ENCODE results near the gene VRK1. TPM values are rescaled to one million over a fixed set of nuclear protein-coding genes. Genes with fewer than 3 reads are reported as not detected.

The VRK1 gene
- polyA plus RNA-seq, 1 experiment, result 8.3 TPM

DNA sequence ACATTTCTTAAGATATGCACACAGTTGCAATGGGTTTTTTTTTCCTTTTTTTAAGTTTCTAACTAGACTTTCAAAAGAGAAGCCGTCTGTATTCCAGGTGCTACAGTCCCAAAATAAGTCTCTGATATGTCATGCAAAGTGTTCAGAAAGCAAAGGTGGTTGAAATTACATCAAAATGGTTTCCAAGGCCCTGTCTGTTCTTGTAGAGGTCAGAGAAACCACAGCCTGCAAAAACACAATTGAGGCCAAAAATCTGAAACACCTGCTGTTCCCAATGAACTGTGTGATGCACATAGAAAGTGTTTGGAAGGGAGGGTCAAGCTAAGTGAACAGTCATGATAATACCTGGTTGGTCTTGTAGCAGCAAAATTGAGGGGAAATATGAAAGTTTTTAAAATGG, 91.0 kb downstream of the VRK1 start:
- H3K9me3 ChIP-seq (ENCODE audit: control insufficient read depth, insufficient read depth, low read length), result no peaks in the 10 kb centered on the region
- no peak overlapping the region for H3K4me3 ChIP-seq (ENCODE audit: low read depth, low read length)
- ChIA-PET POLR2A (no interaction called here), CTCF (no interaction called here)
- no peak for DNase-seq (ENCODE audit: low read depth, low spot score)
- no peak overlapping the region for H3K27ac ChIP-seq (ENCODE audit: low read depth, low read length)
- TF ChIP-seq, protein P1, sequence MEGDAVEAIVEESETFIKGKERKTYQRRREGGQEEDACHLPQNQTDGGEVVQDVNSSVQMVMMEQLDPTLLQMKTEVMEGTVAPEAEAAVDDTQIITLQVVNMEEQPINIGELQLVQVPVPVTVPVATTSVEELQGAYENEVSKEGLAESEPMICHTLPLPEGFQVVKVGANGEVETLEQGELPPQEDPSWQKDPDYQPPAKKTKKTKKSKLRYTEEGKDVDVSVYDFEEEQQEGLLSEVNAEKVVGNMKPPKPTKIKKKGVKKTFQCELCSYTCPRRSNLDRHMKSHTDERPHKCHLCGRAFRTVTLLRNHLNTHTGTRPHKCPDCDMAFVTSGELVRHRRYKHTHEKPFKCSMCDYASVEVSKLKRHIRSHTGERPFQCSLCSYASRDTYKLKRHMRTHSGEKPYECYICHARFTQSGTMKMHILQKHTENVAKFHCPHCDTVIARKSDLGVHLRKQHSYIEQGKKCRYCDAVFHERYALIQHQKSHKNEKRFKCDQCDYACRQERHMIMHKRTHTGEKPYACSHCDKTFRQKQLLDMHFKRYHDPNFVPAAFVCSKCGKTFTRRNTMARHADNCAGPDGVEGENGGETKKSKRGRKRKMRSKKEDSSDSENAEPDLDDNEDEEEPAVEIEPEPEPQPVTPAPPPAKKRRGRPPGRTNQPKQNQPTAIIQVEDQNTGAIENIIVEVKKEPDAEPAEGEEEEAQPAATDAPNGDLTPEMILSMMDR (IDR thresholded peaks at IDR 0.05; ENCODE audit: low read depth, low read length), result no peak
- no peaks in the 10 kb centered on the region for H3K27me3 ChIP-seq (ENCODE audit: control insufficient read depth, insufficient read depth, low read length)

DNA sequence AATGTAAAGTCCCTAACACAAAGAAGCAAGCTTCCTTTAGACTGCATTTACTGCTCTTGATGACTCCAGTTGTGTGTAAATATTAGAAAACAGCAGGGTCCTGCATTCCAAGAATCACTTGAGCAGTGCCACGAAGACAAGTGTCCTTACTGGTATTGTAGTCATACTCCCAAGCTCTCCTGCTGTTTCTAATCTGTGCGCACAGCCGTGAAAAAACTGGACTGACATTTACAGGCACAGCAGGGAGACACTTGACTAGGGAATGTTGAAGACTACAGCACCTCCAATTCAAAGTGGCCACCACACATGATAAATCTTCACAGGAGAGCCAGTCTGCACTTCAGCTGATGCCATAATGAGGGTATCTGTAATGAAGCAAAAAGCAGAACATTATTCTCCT, 91.4 kb downstream of the VRK1 start:
- H3K27ac ChIP-seq (ENCODE audit: low read depth, low read length), result no peak overlapping the region
- ChIA-PET CTCF (interaction anchor here (1.0 kb wide), 1 partner anchor 12 kb away, joined by 3 read pairs; no protein-coding TSS in a partner anchor), POLR2A (no interaction called here)
- DNase-seq (ENCODE audit: low read depth, low spot score), result no peak
- H3K4me3 ChIP-seq (ENCODE audit: low read depth, low read length), result no peak overlapping the region
- H3K9me3 ChIP-seq (ENCODE audit: control insufficient read depth, insufficient read depth, low read length), result no peaks in the 10 kb centered on the region
- TF ChIP-seq, protein P1 (IDR thresholded peaks at IDR 0.05; ENCODE audit: low read depth, low read length), result no peak
- no peaks in the 10 kb centered on the region for H3K27me3 ChIP-seq (ENCODE audit: control insufficient read depth, insufficient read depth, low read length)

DNA sequence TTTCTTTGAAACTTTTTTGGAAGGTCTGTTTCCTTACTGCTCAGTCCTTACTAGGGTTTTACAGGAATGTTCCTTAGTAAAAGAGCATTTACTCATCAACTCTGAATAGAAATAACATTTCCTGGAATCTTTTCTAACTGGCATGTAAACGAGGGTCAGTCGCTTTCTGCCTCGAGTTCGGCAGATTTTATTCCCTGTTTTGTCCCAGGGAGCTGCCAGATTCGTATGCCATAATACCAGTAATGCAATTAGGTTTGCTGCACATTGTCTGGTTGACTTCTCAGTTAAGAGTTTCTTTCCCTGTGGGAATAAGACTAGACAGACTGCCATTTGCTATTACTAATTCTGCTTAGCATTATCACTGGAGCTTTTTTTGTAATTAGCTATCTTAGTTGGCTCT, 91.9 kb downstream of the VRK1 start:
- CTCF ChIA-PET, result interaction anchor here (1.0 kb wide), 1 partner anchor 12 kb away, joined by 3 read pairs; no protein-coding TSS in a partner anchor
- H3K4me3 ChIP-seq (ENCODE audit: low read depth, low read length), result no peak overlapping the region
- no peaks in the 10 kb centered on the region for H3K9me3 ChIP-seq (ENCODE audit: control insufficient read depth, insufficient read depth, low read length)
- POLR2A ChIA-PET, result no interaction called here
- H3K27ac ChIP-seq (ENCODE audit: low read depth, low read length), result no peak overlapping the region
- no peak for DNase-seq (ENCODE audit: low read depth, low spot score)
- H3K27me3 ChIP-seq (ENCODE audit: control insufficient read depth, insufficient read depth, low read length), result no peaks in the 10 kb centered on the region
- TF ChIP-seq, protein P1 (IDR thresholded peaks at IDR 0.05; ENCODE audit: low read depth, low read length), result no peak

DNA sequence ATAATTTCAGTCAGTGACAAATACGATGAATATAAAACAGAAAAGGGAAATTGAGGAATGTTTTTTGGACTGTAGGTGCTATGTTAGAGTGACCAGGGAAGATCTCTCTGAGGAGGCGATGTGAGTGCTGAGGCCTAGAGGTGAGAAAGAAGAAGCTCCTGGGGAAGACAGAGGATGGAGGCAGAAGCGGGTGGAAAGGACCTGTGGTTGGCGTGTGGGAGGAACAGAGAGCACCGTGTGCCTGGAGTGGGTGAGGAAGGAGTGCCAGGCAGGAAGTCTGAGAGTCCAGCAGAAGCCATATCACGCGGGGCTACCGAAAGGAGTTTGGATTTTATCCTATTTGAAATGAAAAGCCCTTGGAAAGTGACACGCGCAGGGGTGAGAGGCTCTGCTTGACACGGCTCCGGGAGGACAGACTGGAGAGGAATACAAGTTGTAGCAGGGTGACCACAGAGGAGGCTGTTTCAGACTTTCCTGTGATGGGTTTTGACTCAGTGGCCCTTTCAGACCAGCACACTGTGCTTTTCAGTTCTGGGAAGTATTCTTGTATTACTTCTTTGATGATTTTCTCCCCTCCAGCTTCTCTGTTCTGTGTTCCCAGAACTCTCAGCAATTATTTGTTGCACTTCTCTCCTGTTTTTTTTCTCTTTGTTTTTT, 96.9 kb downstream of the VRK1 start:
- TF ChIP-seq, protein P1 (IDR thresholded peaks at IDR 0.05; ENCODE audit: low read depth, low read length), result no peak
- Histone ChIP-seq H3K27me3 (ENCODE audit: control insufficient read depth, insufficient read depth, low read length) (no peaks in the 10 kb centered on the region), H3K4me3 (ENCODE audit: low read depth, low read length) (no peak overlapping the region), H3K9me3 (ENCODE audit: control insufficient read depth, insufficient read depth, low read length) (no peaks in the 10 kb centered on the region), H3K27ac (ENCODE audit: low read depth, low read length) (no peak overlapping the region)
- DNase-seq (ENCODE audit: low read depth, low spot score), result no peak
- ChIA-PET CTCF (no interaction called here), POLR2A (no interaction called here)

DNA sequence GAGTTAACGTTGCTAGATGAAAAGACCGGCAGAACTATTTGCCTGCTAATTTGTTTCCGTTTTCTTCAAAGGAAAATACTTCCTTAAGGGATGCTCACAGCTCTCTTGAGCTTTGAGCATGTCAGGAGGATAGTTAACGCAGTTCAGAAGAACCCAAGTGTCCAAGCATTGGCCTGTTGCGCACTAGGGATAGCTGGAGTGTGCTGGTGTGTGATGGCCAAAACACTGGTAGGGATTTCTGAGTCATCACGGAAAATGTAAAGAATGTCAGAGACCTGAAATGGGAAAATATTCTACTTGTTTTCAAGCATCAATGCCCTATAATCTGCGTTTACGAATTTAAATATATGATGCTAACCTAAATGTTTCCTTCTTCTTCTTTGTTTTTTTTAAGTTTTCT, 97.8 kb downstream of the VRK1 start:
- no peak overlapping the region for H3K27ac ChIP-seq (ENCODE audit: low read depth, low read length)
- no peak for DNase-seq (ENCODE audit: low read depth, low spot score)

More for the DNA sequence above, 97.8 kb downstream of the VRK1 start:
- Histone ChIP-seq H3K4me3 (ENCODE audit: low read depth, low read length) (no peak overlapping the region), H3K27me3 (ENCODE audit: control insufficient read depth, insufficient read depth, low read length) (no peaks in the 10 kb centered on the region), H3K9me3 (ENCODE audit: control insufficient read depth, insufficient read depth, low read length) (no peaks in the 10 kb centered on the region)
- ChIA-PET POLR2A (no interaction called here), CTCF (no interaction called here)
- TF ChIP-seq, protein P1 (IDR thresholded peaks at IDR 0.05; ENCODE audit: low read depth, low read length), result no peak

Measured in AG04450 (cell line).